ENCODE data around the gene COQ5.
"Not testable (repeated sequence)": the region's sequence is repeated elsewhere in the genome, so short reads cannot be mapped to it uniquely, and the experiment has no call there.

The COQ5 gene

GRCh38 chr12:120498870-120499515 is 30.0 kb downstream of the COQ5 start:
- no peak for TF ChIP-seq POLR2A (IDR thresholded peaks at IDR 0.05; ENCODE audit: low read depth, low read length)
- FAIRE-seq = no peak
- no peak for DNase-seq (ENCODE audit: insufficient read length, low spot score)

DNA sequence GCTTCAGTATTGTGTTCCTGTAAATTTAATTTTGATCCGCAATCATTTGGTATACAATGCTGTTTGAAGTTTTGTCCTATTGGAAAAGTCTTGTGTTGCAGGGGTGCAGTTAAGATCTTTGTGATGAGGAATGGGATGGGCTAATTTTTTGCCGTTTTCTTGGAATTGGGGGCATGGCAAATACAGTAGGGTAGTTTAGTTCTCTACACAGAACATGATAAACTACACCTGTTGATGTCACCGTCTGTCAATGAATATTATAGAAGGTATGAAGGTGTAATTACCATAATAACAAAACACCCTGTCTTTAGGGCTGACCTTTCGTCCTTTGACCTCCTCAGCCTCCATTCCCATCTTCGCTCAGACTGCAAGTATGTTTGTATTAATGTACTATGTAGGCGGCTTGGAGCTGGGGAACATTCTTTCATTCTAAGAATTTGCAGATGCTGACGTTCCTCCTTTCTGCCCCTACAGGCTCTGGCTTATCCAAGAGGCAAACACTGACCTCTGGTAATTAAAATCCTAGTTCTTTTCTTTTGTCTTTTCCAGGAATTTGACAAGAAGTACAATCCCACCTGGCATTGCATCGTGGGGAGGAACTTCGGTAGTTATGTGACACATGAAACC is 31.3 kb downstream of the COQ5 start:
- DNase-seq (ENCODE audit: insufficient read length, low spot score) (no peak), FAIRE-seq (no peak)
- no peak for TF ChIP-seq POLR2A (IDR thresholded peaks at IDR 0.05; ENCODE audit: low read depth, low read length)

DNA sequence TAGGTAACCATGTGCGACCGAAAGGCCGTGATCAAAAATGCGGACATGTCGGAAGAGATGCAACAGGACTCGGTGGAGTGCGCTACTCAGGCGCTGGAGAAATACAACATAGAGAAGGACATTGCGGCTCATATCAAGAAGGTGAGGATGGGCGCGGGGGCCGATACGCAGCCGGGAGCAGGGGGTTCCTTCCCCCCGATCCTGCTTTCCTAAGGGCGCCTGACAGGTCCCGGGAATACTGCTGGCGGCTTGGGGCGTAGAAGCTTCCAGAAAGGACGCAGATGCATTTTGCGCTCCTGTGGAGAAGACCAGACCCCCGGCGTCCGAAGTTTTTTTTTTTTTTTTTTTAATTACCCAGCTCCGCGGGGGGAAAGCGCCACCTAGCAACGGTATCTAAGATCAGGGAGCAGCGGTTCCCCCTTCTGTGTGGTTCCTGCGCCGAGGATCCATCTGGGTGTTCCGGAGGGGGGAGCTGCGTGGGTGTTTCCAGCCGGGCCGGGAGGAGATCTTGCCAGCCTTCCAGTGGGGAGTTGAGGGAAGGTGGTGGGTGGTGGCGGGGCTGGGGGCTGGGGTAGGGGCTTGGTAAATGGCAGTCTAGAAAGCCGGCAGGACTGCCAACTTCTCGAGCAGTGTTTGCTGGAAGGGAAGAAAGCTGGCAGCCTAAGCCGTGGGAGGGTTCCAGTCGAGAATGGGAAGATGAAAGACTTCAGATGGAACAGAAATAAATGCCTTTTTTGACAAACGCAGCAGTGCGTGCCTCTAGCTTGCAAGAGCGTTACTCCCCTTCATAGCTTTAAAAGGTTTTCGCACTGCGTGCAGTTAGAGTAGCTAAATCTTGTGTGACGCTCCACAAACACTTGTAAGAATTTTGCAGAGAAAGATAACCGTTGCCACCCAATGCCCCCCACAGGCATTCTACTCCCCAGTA is 32.3 kb downstream of the COQ5 start:
- FAIRE-seq = no peak
- DNase-seq (ENCODE audit: insufficient read length, low spot score) = no peak
- no peak for TF ChIP-seq POLR2A (IDR thresholded peaks at IDR 0.05; ENCODE audit: low read depth, low read length)

DNA sequence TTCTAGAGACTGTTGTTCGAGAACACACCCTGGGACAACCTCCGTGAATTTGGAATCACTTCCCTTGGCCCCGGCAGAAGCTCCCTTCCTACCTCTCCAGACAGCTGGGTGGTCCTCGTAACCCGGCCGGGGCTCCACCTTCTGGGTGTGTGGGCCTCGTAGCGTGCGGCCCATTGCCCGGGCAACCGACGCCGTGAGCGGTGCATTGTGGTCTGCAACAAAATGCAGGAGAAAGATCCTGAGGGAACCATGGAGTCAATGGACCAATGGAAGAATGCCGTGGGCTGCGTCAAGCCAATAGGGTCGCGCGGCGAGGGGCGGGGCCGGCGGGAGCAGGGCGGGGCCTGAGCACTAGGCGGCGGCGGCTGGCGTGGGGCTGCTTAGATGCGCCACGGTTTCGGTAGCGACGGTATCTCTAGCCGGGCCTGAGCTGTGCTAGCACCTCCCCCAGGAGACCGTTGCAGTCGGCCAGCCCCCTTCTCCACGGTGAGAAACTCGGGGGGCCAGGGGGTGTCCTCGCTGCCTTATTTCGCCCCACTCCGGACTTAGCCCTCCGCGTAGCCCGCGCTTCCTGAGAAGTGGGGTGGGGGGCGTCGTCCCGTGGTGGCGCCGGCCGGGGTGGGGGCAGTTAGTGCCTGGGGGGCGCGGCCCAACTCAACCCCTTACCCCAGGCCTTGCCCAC is 33.1 kb downstream of the COQ5 start, which contains the start of gene DYNLL1:
Gene DYNLL1 (plus strand): TSS at position 383 of the 682 bp plus-strand sequence. CDS start 309 bp downstream, outside the sequence.
- TF ChIP-seq POLR2A (IDR thresholded peaks at IDR 0.05; ENCODE audit: low read depth, low read length) = peak; percentile 98
- FAIRE-seq (peak; percentile 74), DNase-seq (ENCODE audit: insufficient read length, low spot score) (peak; percentile 83)

- no peak for DNase-seq (ENCODE audit: insufficient read length, low spot score)
- TF ChIP-seq POLR2A (IDR thresholded peaks at IDR 0.05; ENCODE audit: low read depth, low read length) = no peak
- FAIRE-seq = no peak
These were observed 33.7 kb downstream of the COQ5 start for GRCh38 chr12:120495186-120495730.

- TF ChIP-seq POLR2A (IDR thresholded peaks at IDR 0.05; ENCODE audit: low read depth, low read length) = no peak
- FAIRE-seq (no peak), DNase-seq (ENCODE audit: insufficient read length, low spot score) (no peak)
These were observed 38.0 kb downstream of the COQ5 start for GRCh38 chr12:120490833-120491512.

DNA sequence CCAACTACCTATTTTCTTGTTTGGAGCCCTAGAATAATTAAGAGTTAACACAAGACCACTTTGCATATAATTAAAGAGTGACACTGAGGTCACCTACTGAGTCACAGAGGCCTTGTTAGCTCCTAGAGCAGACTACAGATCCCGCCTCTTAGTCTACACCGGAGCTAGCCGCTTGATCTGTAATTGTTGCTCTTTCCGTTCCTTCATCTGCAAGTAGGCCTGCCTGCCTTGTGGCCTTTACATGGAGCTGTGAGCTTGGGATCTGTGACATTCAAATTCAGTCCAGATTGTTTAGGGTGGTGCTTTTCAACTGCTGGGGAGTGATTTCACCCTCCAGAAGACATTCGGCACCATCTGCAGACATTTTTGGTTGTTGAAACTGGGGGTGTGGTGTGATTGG is 38.6 kb downstream of the COQ5 start:
- no peak for DNase-seq (ENCODE audit: insufficient read length, low spot score)
- no peak for TF ChIP-seq POLR2A (IDR thresholded peaks at IDR 0.05; ENCODE audit: low read depth, low read length)
- no peak for FAIRE-seq

DNA sequence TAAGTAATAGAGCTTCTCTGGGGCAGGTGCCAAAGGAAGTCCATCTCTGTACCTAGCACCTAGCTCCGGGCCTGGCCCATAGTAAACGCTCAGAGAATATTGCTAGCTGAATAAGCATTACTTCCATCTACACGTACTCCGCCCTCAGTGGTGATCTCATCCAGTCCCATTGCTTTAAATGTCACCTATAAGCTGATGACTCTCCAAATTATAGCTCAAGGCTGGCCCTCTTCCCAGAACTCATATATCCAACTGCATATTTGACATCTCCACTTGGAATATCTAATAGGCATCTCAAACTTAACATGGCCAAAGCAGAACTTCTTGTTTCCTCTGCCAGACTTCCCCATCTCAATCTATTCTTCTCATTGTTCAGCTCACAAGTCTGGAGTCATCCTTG is 39.9 kb downstream of the COQ5 start:
- DNase-seq (ENCODE audit: insufficient read length, low spot score) = peak; percentile 40
- no peak for TF ChIP-seq POLR2A (IDR thresholded peaks at IDR 0.05; ENCODE audit: low read depth, low read length)
- no peak for FAIRE-seq

DNA sequence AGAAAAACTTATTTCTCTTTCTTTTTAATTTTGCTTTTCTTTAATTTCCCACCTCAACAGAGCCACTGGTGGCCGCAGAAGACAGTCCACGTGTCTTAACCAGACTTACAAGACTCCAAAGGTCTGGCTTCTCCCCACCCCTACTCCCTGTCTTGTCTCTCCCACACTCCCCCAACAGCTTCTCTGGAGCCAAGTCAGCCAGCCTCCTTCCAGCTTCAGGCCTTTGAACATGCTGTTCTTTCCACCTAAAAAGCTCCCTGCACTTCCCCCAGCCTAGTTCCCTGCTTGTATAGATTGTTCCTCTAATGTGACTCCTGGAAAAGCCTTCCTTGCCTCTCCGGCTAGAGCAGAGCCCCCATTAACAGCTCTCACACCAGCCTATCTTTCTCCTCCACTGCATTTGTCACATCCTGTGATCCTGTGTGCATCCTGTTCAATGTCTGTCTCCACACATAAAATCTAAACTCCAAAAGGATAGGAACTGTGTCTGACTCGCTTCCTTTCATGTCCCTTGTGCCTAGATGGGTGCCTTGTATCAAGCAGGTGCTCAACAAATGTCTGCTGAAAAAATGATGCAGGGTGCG is 40.8 kb downstream of the COQ5 start:
- FAIRE-seq (no peak), DNase-seq (ENCODE audit: insufficient read length, low spot score) (no peak)
- TF ChIP-seq POLR2A (IDR thresholded peaks at IDR 0.05; ENCODE audit: low read depth, low read length) = no peak

GRCh38 chr12:120487552-120487951 is 41.4 kb downstream of the COQ5 start:
- DNase-seq (ENCODE audit: insufficient read length, low spot score); FAIRE-seq: not testable (repeated sequence)

GRCh38 chr12:120485961-120486881 is 42.7 kb downstream of the COQ5 start:
- FAIRE-seq (no peak), DNase-seq (ENCODE audit: insufficient read length, low spot score) (no peak)
- no peak for TF ChIP-seq POLR2A (IDR thresholded peaks at IDR 0.05; ENCODE audit: low read depth, low read length)

GRCh38 chr12:120483621-120484020 is 45.3 kb downstream of the COQ5 start:
- FAIRE-seq (no peak), DNase-seq (ENCODE audit: insufficient read length, low spot score) (no peak)
- TF ChIP-seq POLR2A (IDR thresholded peaks at IDR 0.05; ENCODE audit: low read depth, low read length) = no peak

Measured in H54 (cell line).